NCI-H1436 (cell line): Measurements from ENCODE around the gene CRYBB2.
"Not testable (repeated sequence)": the region's sequence is repeated elsewhere in the genome, so short reads cannot be mapped to it uniquely, and the experiment has no call there.

Source experiments
- DNase-seq: peaks from one replicate; lab custom pipeline; 2025; lab: John Stamatoyannopoulos, UW

Gene CRYBB2

GRCh38 chr22:25219211-25219689, at the start of gene CRYBB2:
Gene CRYBB2 (plus strand): TSS chr22:25219639. CDS start chr22:25221430, 1,791 bp downstream.
- no peak for DNase-seq

DNA sequence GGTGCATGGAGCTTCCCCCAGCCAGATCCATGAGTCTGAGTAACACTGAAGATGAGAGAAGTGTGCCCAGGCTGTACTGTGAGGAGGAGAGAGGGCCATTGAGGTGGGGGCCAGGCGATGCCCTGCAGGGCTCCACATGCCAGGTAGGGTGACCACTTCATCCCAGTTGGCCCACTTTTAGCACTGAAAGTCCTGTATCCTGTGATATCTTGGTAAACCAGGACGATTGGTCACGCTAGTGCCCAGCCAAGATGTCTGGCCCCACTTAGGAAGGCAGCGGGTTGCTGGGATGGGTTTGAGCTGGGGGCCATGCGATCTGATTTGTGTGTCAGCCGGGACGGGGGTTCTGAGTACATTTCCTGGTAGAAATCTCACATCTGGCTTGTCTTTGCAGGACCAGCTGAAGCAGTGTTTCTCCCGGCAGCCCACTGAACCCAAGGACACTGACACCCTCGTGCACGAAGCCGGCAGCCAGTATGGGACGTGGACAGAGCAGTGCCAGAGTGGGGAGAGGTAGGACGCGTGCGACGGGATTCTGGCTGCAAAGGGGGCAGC, 48.9 kb upstream of the CRYBB2 start:
- DNase-seq: no peak

GRCh38 chr22:25172153-25172552, 47.3 kb upstream of the CRYBB2 start:
- no peak for DNase-seq

GRCh38 chr22:25174156-25174887, 45.1 kb upstream of the CRYBB2 start:
- DNase-seq: no peak

DNA sequence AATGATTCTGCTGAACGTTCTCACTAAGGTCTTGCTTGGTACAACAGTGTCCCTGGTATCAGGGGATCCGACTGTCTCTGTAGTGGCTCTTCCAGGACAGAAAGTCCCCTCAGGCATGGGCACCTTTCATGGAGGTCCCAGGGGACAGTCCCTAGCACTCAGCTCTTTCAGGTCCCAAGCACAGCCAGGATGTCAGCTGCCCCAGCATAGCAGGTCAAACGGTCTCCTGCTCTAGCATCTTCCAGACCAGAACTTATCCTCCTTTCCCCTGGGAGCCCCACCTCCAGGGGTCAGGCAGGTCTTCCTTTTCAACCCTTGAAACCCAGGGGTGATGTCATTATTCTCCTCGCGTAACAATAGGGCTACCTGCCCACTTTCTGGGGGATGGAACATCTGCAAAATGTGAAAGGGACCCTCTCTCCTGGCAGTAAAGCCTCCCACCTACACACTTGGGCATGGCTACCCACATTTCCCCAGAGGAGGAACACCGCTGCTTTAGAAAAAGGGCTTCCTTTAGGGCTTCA, 44.5 kb upstream of the CRYBB2 start:
- no peak for DNase-seq

GRCh38 chr22:25176175-25176574, 43.3 kb upstream of the CRYBB2 start:
- no peak for DNase-seq

GRCh38 chr22:25176799-25177198, 42.6 kb upstream of the CRYBB2 start:
- no peak for DNase-seq

- DNase-seq: no peak
These were observed 42.2 kb upstream of the CRYBB2 start for GRCh38 chr22:25177226-25177625.

- DNase-seq: no peak
These were observed 41.5 kb upstream of the CRYBB2 start for GRCh38 chr22:25177895-25178294.

GRCh38 chr22:25178348-25178747, 41.1 kb upstream of the CRYBB2 start:
- DNase-seq: not testable (repeated sequence)

DNA sequence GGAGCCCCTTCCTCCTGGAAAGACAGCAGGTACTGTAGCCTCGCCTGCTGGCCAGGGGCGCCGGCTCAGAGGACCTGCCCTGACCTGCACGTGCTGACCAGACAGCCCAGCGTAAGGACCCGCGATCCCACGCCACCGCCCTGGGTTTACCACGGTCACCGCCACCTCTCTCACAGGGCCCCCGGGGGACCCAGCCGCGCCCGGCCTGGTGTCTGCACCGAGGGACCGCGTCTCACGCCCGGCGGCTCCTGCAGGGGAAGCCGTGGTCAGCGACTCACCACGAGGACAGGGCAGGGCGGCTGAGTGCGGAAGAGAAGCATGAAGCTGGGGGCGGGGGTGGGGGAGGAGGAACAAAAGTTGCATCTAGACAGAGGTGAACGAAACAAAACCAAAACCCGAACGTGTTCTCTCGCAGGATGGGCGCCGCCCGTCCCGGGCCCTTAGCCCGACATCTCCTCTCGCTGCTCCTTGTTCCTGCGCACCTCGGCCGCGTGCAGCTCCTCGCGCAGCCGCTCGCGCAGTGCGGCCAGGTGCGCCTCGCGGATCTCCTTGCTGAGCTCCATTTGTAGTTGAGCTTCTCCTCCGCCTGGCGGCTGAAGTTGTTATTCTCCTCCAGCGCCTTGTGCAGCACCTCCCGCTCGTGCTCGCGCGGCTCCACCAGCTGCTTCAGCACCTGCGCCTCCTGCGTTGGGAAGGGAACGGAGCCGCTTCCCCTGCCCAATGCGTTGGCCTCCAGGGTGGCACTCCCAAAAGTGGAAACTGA, 40.4 kb upstream of the CRYBB2 start:
- DNase-seq: not testable (repeated sequence)

GRCh38 chr22:25182131-25183110, 37.0 kb upstream of the CRYBB2 start:
- DNase-seq: no peak

- DNase-seq: no peak
These were observed 35.4 kb upstream of the CRYBB2 start for GRCh38 chr22:25183949-25184619.

GRCh38 chr22:25186140-25186539, 33.3 kb upstream of the CRYBB2 start:
- DNase-seq: no peak

- no peak for DNase-seq
These were observed 32.0 kb upstream of the CRYBB2 start for GRCh38 chr22:25187469-25187868.

- no peak for DNase-seq
These were observed 27.0 kb upstream of the CRYBB2 start for GRCh38 chr22:25192406-25192805.

GRCh38 chr22:25193130-25193529, 26.3 kb upstream of the CRYBB2 start:
- no peak for DNase-seq

- DNase-seq: no peak
These were observed 25.9 kb upstream of the CRYBB2 start for GRCh38 chr22:25193548-25193947.

DNA sequence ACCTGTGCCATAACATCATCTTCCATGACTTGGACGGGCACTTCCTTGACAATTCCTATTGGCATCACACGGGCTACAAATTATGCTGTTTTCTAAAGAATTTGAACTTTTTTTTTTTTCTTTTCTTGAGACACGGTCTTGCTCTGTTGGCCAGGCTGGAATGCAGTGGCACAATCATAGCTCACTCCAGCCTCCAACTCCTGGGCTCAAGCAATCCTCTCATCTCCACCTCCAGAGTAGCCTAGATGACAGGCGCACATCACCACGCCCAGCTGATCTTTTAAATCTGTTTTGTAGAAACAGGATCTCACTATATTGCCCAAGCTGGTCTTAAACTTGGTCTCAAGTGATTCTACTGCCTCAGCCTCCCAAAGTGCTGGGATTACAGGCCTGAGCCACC, 23.1 kb upstream of the CRYBB2 start:
- DNase-seq: no peak

DNA sequence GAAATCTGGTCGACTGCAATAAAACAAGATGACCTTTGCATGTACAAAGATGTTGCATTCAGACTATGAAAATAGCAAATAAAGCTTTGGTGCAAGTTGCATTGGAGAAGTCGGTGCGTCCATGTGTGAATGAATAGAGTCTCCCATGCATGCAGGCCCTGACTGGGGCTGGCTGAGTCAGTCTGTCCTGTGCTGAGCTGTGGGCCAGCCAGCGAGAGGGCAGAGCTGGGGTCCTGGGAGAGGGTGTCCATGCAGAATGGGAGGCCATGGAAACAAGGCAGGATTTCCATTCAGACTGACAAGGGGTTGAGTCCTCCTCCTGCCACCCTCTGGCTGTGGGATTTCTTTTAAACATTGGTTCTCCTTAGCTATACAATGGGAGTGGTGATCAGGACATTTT, 22.1 kb upstream of the CRYBB2 start:
- DNase-seq: no peak
